Fibroblast of villous mesenchyme (primary cell): ENCODE results near the gene RERE. TPM values are rescaled to one million over a fixed set of nuclear protein-coding genes. Genes with fewer than 3 reads are reported as not detected.

Experiments used
- DNase-seq: peaks from one replicate; pipeline ENCODE4 v3.0.0-alpha.2; 2010; ENCODE audit warnings: low read depth
- H3K4me3 ChIP-seq: 2 replicates; pipeline ENCODE4 v1.5.1; 2011; ENCODE audit warnings: low read depth, mild to moderate bottlenecking, low read length
- CTCF ChIP-seq: IDR thresholded peaks from 2 replicates; pipeline ENCODE4 v1.5.1; 2012; ENCODE audit warnings: low read depth, mild to moderate bottlenecking, low read length; ENCODE audit not compliant: insufficient read depth
- total RNA-seq: library from RNA; depleted of rRNA; stranded (reverse); fragments of >200 nt; gene quantifications from 2 replicates; pipeline ENCODE4 v1.2.3, GENCODE V29; 2012

RERE gene
- total RNA-seq, 1 donor: 51.4 TPM

GRCh38 chr1:8560611-8561544 is 256.6 kb downstream of the RERE start:
- H3K4me3 ChIP-seq: no peak overlapping the region
- peak; percentile 66 for DNase-seq
- TF ChIP-seq CTCF: peak; percentile 87

- no peak overlapping the region for H3K4me3 ChIP-seq
- TF ChIP-seq CTCF: no peak
- peak; percentile 73 for DNase-seq
Observed at GRCh38 chr1:8560035-8560434, 257.4 kb downstream of the RERE start.

DNA sequence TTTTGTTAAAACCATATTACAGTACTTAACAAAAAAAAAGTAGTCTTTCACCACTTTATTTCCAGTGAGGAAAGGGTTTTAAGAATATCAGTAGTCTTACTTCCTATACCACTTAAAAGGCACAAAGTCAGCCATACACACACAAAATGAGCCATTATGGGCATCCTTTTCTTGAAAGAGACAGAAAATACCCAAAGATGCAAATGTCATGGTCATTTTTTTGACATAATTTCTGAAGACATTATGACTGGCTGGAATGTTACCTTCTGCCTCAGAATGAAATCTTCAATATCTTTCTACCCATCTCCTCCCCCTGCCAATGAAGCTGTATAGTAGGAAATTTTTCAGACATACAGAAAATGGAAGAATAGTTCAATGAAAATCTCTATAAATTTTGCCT is 261.9 kb downstream of the RERE start:
- no peak for DNase-seq

GRCh38 chr1:8554956-8555534 is 262.4 kb downstream of the RERE start:
- no peak overlapping the region for H3K4me3 ChIP-seq
- TF ChIP-seq CTCF: no peak
- peak; percentile 48 for DNase-seq

More for the DNA sequence above, 261.9 kb downstream of the RERE start:
- no peak for TF ChIP-seq CTCF
- no peak overlapping the region for H3K4me3 ChIP-seq

GRCh38 chr1:8552820-8553397 is 264.5 kb downstream of the RERE start:
- DNase-seq: no peak
- no peak overlapping the region for H3K4me3 ChIP-seq
- TF ChIP-seq CTCF: no peak

DNA sequence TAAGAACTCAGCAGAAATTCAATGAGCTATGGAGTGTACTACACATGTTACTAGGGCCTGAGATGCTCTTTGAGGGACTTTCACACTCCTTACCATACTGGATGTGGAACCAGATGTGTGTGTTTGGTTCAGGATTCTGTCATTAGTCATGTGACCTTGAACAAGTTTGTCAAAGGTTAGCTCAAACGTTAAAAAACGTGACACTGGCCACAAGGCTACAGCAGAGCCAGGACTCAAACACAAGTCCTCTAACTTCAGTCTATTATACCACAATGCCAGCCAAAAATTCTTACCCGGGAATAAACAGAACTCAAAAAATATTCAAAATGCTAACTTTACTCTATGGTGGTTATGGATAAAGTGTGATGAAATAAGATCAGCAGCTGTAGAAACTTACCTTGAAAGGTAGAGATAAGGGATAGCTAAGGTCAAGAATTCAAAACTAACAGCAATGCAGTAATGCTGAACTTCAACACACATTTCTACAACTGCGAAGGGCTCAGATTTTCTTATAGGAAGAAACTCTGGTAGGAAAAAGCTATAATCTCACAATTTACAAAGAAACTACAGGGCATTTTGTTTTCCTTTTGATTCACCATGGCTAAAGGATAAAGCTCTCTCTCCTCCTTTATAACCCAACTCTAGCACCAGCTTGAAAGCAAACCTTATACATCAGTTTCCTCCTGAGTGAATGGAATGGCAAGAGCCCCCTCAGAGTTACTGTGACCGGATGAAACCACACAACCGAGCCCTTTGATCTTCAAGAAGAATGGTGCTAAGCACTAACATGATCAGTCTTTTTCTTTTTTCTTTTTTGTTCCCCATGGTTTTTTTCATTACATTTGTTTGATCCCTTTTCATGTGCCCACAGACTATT is 265.6 kb downstream of the RERE start:
- TF ChIP-seq CTCF: no peak
- H3K4me3 ChIP-seq: no peak overlapping the region
- no peak for DNase-seq
